Measurements from ENCODE around the gene PPOX.
A peak's percentile ranks its signal among the peaks of the same experiment; 100 is the strongest.

Gene PPOX

GRCh38 chr1:161197560-161198193 lies 31.5 kb downstream of the PPOX start:
- DNase-seq (ENCODE audit: low read depth, low spot score), result no peak

- peak; percentile 79 for DNase-seq (ENCODE audit: low read depth, low spot score)
Observed at GRCh38 chr1:161198194-161198896, 32.1 kb downstream of the PPOX start.

DNA sequence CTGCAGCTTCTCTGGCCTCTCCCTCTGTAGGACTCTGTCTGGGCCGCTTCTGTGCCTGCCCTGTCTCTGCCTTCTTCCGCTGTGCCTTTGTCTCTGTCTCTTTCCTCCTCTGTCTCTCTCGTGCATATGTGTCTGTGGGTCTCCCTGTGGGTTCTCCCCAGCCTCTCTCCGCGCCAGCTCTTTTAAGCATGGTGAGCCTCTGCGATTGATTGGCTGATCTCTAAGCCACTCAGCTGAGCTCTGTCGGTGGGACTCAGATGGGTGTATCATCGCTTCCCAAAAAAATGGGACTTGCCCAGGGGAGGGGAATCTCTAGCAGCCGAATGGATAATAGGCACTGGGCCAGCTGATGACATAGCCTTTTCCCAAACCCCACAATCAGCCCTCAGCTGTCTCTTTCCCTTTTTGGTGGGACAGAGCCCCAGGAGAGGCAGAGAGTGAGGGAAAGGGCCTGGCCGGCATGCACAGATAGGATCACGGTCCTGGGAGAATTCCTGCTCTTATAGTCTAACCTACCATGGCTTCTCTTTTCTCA lies 32.7 kb downstream of the PPOX start, which contains the start of gene ADAMTS4:
Gene ADAMTS4, minus strand, starts transcription at position 158 of the 535 bp plus-strand sequence. CDS start 427 bp downstream, outside the sequence.
- peak; percentile 56 for DNase-seq (ENCODE audit: low read depth, low spot score)

DNA sequence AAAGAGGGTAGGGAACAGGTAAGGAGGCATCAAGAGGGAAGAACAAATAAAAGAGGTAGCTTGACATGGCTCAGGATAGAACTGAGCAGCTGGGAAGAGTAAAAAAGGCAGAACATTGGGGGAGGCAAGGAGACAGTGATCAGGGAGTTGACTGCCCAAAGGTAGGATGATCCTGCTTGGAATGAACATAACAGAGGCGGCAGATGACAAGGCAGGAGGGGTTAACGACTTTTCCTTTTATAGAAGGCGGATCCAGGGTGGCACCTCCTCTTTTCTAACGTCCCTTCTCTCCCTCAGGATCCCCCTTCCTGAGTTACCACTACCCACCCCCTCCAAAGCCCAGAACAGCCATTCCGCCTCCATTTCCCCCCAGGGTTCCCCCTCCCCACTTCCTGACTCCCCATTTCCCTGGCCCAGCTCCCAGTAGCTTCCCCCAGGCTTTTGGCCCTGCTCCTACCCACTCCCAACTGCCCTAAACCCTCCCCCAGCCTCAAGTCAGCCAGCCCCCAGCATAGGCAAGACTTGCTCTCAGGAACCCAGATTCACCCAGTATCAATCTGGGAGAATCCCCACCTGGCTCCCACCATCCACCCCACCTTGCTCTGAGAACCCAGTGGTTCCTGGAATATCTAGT lies 33.4 kb downstream of the PPOX start:
- DNase-seq (ENCODE audit: low read depth, low spot score), result no peak

DNA sequence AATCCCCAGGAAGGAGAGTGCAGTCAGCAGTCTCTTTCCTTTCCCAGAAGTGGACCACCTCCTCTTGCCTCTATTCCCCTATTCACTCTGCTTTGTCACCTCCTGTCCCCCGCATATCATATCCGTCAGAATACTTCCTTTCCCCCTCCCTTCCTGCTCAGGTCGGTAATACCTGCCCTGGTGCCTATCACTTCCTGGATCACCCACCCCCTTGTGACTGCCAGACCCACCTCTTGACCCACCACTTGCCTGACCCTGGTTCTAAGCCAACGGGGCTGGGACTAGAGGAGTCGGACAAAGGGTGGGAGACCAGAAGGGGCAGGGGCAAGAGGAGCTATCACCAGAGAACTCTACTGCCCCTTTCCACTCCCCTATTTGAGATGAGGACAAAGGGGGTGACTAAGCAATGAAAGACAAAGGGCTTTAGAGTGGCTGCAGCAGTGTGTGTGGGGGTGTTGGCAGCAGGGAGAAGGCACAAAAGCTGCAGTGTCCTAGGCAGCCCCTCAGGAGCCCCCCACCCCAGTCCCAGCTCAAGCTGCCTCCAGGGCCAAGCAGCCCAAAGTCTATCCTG lies 34.3 kb downstream of the PPOX start:
- DNase-seq (ENCODE audit: low read depth, low spot score), result no peak

- no peak for DNase-seq (ENCODE audit: low read depth, low spot score)
Observed at GRCh38 chr1:161200992-161201835, 35.0 kb downstream of the PPOX start.

- DNase-seq (ENCODE audit: low read depth, low spot score), result peak; percentile 99
Observed at GRCh38 chr1:161201836-161202712, 35.8 kb downstream of the PPOX start, which contains the start of gene NDUFS2. TSS of gene NDUFS2 (plus strand) at chr1:161202367. CDS start at chr1:161202386, 19 bp downstream.

GRCh38 chr1:161206411-161207140 lies 40.4 kb downstream of the PPOX start:
- DNase-seq (ENCODE audit: low read depth, low spot score), result no peak

GRCh38 chr1:161207173-161207572 lies 40.9 kb downstream of the PPOX start:
- DNase-seq (ENCODE audit: low read depth, low spot score), result no peak

- peak; percentile 92 for DNase-seq (ENCODE audit: low read depth, low spot score)
Observed at GRCh38 chr1:161209790-161210409, 43.7 kb downstream of the PPOX start.

DNA sequence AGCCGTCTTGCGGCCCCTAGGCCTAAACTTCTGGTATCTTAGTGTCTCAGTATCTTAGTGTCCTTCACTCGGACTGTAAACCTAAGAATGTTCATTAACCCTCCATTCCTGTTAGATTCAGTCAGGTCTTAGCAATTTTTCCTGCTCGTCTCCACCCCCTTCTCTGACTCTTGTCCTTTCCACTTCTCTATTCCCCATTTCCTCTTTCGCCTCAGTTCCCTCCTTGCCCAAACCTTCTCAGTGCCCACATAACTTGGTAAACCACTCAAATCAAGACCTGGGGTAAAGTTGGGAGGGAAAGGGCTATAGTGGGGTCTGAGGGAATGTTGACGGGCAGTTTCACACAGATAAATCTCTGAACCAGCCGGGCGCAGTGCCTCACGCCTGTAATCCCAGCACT lies 48.1 kb downstream of the PPOX start:
- DNase-seq (ENCODE audit: low read depth, low spot score), result no peak

DNA sequence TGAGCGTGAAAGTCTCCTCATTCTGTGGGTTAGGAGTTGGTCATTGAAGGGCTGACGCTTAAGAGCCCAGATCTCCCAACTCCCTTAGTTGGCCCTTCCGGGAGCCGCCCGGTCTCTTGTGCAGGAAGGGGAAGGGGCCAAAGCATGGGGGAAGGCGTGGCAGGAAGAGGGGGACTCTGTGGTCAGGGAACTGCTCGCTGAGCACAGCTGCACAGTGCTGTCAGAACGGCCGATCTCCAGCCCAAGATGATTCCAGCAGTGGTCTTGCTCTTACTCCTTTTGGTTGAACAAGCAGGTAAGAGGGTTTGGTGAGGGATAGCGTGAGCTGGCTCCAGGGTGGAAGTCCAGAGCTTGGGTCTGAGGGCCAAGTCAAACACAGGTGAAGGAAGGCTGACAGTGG lies 48.9 kb downstream of the PPOX start, which contains the start of gene FCER1G:
Gene FCER1G, plus strand, starts transcription at position 220 of the 400 bp plus-strand sequence. Its CDS starts 27 bp downstream, at position 247.
- DNase-seq (ENCODE audit: low read depth, low spot score), result no peak

GRCh38 chr1:161216945-161217712 lies 50.9 kb downstream of the PPOX start:
- DNase-seq (ENCODE audit: low read depth, low spot score), result no peak

GRCh38 chr1:161217831-161218230 lies 51.6 kb downstream of the PPOX start:
- no peak for DNase-seq (ENCODE audit: low read depth, low spot score)

- no peak for DNase-seq (ENCODE audit: low read depth, low spot score)
Observed at GRCh38 chr1:161218301-161219077, 52.3 kb downstream of the PPOX start.

DNA sequence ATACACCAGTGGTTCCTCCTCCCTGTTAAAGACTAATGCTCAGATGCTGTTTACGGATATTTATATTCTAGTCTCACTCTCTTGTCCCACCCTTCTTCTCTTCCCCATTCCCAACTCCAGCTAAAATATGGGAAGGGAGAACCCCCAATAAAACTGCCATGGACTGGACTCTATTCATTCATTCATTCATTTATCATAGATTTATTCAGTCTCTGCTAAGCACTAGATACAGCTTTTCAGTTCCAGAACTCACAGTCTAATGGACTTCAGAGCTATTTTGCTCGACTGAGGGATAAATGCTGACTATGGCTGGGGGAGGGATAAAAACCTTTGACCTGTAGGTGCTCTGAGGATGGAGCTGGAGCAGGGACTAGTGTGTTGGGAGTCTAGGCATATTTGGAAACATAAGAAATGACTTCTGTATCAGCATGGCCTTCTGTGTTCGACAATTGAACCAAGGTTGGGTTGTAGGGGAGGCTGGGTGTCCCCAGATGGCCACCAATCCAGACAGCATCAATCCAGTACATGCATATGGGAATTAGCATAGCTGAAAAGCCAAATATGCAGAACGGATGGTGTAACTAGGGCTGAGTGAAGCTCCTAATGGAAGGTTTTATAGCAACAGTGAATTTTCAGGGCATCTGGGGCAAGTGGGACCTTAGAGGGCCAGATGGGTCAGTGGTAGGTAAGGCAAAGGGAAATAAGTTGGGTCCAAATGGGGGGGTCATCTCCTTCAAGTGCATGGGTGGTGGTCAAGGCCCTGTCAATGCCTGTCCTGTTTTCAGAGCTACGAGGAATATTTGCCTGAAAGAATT lies 53.1 kb downstream of the PPOX start:
- no peak for DNase-seq (ENCODE audit: low read depth, low spot score)
